Ectodermal cell (in vitro differentiated cells): ENCODE measurements around the gene ST7.

Experiments
- H3K27ac ChIP-seq: 2 replicates; pipeline ENCODE4 v1.7.0; 2013; ENCODE audit warnings: mild to moderate bottlenecking, low read depth, low read length; ENCODE audit not compliant: insufficient read depth, poor library complexity, severe bottlenecking
- H3K27me3 ChIP-seq: 2 replicates; pipeline ENCODE4 v1.7.0; 2013; ENCODE audit warnings: mild to moderate bottlenecking, low read length; ENCODE audit not compliant: insufficient read depth, control insufficient read depth, poor library complexity, severe bottlenecking
- H3K36me3 ChIP-seq: one replicate; pipeline ENCODE4 v1.7.0; 2013; ENCODE audit warnings: low read length; ENCODE audit not compliant: control insufficient read depth, insufficient read depth
- H3K4me1 ChIP-seq: one replicate; pipeline ENCODE4 v1.7.0; 2013; ENCODE audit warnings: low read length; ENCODE audit not compliant: control insufficient read depth, insufficient read depth
- H3K4me3 ChIP-seq: 2 replicates; pipeline ENCODE4 v1.7.0; 2013; ENCODE audit warnings: low read depth, low read length, control low read depth; ENCODE audit not compliant: insufficient read depth
- H3K9me3 ChIP-seq: 2 replicates; pipeline ENCODE4 v1.7.0; 2013; ENCODE audit warnings: mild to moderate bottlenecking, low read length, moderate library complexity; ENCODE audit not compliant: control insufficient read depth
- WGBS, 2 experiments: methylation state at CpG; one replicate each; pipeline ENCODE4 v1.1.7; 2013; ENCODE audit warnings: missing lambda C conversion rate in 2 of 2; 5-methylcytosine and 5-hydroxymethylcytosine counted together

The ST7 gene

DNA sequence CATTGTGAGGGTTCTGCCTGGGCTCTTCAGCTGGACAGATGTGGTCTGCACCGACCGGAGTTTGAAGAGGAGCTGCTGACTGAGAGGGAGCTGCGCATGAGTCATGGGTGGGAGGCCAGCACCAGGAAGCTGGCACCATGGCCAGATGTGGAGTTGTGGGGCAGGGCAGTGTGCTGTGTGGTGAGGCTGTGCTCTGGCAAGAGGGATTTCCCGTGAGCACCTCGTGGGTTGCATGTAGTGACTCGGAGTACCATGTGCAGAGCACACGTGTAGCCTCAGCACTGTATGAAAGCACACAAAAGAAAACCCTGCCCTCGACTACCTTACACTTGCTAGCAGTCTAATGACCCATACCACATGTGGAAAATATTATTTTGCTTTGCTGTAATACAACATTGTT, 266.2 kb downstream of the ST7 start:
- Histone ChIP-seq H3K27me3 (no peaks in the 10 kb centered on the region), H3K4me1 (no peaks in the 10 kb centered on the region), H3K4me3 (no peak overlapping the region), H3K27ac (no peak overlapping the region), H3K36me3 (no peaks in the 10 kb centered on the region), H3K9me3 (no peaks in the 10 kb centered on the region)
- WGBS, 2 experiments: 94 to 96% methylated on average over 8 of the region's 8 CpGs

DNA sequence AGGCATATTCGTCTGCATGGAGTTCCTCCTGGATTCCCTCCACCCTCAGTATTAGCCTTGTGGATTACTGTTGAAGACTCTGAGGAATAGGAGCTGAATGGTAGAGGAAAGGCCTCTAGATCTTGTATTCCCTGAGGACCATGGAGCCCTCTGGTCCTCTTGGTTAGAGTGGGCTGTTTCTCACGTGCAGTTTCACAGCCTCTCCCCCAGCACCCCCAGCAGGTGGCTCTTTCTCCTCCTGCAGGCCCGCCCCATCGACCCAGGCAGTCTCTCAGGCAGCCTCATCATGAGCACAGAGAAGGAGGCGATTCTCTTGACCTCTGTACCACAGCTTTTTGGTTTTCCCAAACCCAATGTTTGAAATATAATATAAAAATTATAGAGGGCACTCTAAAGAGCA, 267.5 kb downstream of the ST7 start:
- no peaks in the 10 kb centered on the region for H3K36me3 ChIP-seq
- WGBS, 2 experiments: 50 to 54% methylated on average over 4 of the region's 5 CpGs
- no peak overlapping the region for H3K27ac ChIP-seq
- no peaks in the 10 kb centered on the region for H3K27me3 ChIP-seq
- H3K4me1 ChIP-seq: no peaks in the 10 kb centered on the region
- no peak overlapping the region for H3K4me3 ChIP-seq
- no peaks in the 10 kb centered on the region for H3K9me3 ChIP-seq

DNA sequence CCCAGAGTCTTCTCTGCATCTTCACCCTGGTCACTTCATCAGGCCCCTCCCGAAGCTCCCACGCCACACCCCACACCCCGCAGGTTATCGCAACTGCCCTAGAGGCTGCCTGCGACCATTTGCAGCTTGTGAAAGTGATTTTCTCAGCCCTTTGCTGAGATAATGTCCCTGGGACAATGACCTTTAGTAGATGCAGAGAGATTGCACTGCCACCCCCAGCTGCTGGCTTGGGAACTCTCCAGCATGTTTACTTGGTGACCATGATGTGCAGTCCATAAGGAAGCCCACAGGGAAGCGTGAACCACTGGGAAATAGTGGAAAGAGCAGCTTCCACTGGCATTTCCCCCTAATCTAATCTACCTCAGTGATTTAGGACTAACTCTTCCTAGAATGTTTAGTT, 272.2 kb downstream of the ST7 start:
- 95 to 97% methylated on average over 6 of the region's 6 CpGs for WGBS, 2 experiments
- Histone ChIP-seq H3K36me3 (no peaks in the 10 kb centered on the region), H3K27me3 (no peaks in the 10 kb centered on the region), H3K27ac (no peak overlapping the region), H3K4me1 (no peaks in the 10 kb centered on the region), H3K9me3 (no peaks in the 10 kb centered on the region), H3K4me3 (no peak overlapping the region)

DNA sequence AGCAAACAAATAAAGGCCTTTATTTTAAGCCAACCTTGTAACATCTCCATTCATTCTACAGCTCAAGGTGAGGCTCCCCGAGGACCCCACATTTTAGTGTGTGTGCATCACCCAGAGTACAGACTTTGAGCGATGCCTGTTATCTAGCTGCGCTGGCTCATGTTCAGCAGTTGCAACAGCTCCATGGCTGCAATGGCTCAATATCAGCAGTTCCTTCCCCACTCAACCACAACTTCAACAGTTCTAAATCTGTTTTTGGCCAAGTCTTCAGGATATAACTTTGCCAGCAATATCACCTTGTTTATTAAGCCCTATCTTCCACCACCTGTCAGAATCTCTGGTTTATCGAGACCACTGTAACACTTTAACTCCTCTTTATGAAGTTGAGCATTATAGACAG, 273.8 kb downstream of the ST7 start:
- no peaks in the 10 kb centered on the region for H3K4me1 ChIP-seq

DNA sequence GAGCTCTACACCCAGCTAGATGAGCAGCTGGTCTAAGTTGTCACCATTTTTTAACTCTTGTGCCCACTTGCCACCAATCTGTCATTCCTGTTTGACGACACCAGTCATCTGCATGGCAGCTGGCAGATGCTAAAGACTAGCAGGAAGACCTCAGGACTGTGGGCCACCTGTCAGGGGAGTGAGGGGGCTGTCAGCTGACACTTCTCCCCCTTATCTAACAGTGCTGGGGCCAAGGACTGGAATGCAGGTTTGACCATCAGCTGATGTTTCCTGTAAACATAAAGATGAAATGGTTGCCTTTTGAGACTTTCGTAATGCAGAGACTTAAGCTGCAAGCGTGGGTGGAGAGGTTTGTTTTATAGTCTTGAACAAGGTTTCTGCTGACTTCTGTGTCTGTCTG, 276.0 kb downstream of the ST7 start:
- Histone ChIP-seq H3K9me3 (no peaks in the 10 kb centered on the region), H3K4me3 (no peak overlapping the region), H3K4me1 (no peaks in the 10 kb centered on the region), H3K27ac (no peak overlapping the region), H3K27me3 (no peaks in the 10 kb centered on the region), H3K36me3 (no peaks in the 10 kb centered on the region)
- 96% methylated on average over 3 of the region's 3 CpGs for WGBS, 2 experiments

More for the DNA sequence above, 273.8 kb downstream of the ST7 start:
- H3K9me3 ChIP-seq: no peaks in the 10 kb centered on the region
- H3K27ac ChIP-seq: no peak overlapping the region
- no peak overlapping the region for H3K4me3 ChIP-seq
- 81 to 86% methylated on average over 4 of the region's 4 CpGs for WGBS, 2 experiments
- H3K36me3 ChIP-seq: no peaks in the 10 kb centered on the region
- no peaks in the 10 kb centered on the region for H3K27me3 ChIP-seq

DNA sequence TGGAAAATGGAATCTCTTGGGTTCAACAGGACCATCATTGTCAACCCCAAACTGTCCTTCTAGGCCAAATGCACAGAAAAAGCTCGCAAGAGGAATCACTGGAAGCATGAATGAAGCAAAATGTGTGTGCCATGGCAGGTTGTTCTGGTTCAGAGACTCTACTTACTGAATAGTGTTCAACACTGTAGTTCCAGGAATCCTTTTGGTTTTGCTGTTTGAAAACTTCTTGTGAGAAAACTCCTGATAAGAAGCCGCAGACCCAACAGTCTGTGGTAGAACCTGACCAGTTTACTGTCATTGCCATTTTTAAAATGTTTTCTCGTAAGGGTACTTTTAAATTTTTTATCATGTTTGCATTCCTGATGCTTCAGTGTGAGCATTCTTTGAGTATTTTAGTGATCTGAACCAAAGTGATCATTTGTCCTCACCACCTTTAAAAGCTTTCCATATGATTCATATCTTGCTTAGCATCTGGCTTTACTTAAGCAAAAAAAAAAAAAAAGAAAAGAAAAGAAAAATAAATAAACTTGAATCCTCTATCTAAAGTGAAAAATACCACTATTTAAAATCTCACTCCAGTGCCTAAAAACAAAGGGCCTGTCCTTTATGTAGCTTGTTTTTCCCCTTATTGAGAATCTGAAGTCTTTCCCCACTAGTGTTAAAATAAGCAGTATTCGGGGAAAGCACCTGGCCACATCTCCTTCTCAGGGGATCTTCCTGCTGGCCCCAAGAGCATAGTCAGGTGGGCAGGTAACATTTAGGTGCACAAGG, 277.2 kb downstream of the ST7 start:
- H3K4me3 ChIP-seq: no peak overlapping the region
- H3K4me1 ChIP-seq: no peaks in the 10 kb centered on the region
- WGBS, 2 experiments: 94 to 97% methylated on average over 4 of the region's 4 CpGs
- H3K36me3 ChIP-seq: no peaks in the 10 kb centered on the region
- no peaks in the 10 kb centered on the region for H3K27me3 ChIP-seq
- H3K9me3 ChIP-seq: no peaks in the 10 kb centered on the region
- H3K27ac ChIP-seq: no peak overlapping the region

DNA sequence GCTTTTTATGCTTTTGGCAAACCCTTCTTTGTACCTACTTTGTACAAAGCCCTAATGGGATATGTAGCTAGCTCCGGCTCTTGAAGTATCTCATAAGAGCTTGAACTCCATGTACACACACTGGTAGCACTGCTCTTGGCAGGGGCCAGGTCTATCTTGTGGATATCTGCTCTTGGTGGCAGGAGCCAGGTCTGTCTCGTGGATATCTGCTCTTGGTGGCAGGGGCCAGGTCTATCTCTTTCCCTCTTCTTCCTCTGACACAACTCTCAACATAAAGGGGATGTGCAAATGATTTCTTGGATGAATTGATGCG, 277.7 kb downstream of the ST7 start:
- H3K4me3 ChIP-seq: no peak overlapping the region
- no peaks in the 10 kb centered on the region for H3K36me3 ChIP-seq
- 89 to 90% methylated on average over 3 of the region's 3 CpGs for WGBS, 2 experiments
- no peaks in the 10 kb centered on the region for H3K27me3 ChIP-seq
- no peaks in the 10 kb centered on the region for H3K9me3 ChIP-seq
- H3K27ac ChIP-seq: no peak overlapping the region
- H3K4me1 ChIP-seq: no peaks in the 10 kb centered on the region

DNA sequence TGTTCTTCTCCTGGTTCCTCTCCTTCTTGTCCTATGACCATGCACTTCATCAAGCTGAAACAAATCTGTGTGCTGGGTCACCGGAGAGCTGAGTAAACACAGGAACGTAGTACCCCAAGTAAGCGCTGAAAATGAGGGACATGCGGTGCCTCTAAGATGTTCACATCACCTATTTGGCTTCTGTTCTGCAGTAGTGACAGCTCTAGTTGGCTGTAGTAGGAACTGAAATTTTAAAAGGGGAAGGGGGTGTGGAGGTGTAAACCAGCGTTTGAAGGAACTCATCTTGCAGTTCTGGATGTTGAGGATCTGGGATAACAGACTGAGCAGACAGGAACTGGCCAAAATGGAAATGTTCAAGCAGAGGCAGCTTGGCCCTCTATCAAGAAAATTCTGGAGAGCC, 284.3 kb downstream of the ST7 start:
- 93 to 97% methylated on average over 5 of the region's 5 CpGs for WGBS, 2 experiments
- Histone ChIP-seq H3K27me3 (no peaks in the 10 kb centered on the region), H3K9me3 (no peaks in the 10 kb centered on the region), H3K4me1 (no peaks in the 10 kb centered on the region), H3K27ac (no peak overlapping the region), H3K4me3 (no peak overlapping the region), H3K36me3 (no peaks in the 10 kb centered on the region)

DNA sequence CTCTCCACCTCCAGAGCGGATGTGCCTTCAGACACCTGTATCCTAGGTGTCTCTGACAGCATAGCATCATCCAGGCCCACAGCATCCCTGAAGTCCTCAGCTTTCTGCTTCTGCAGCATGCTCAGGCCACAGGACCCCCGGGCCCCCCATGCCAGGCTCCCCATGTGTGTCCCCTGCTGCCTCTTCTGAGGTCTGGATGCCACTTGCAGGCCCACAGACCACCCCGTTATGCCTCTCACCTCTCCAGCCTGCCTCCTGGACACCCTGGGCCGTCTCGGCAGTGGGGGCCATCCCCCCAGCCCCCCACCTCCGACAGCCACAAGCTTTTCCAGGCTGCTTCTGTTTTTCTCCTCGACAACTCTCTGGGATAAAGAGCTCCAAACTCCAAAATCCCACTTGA, 285.2 kb downstream of the ST7 start:
- H3K27ac ChIP-seq: no peak overlapping the region
- no peak overlapping the region for H3K4me3 ChIP-seq
- H3K9me3 ChIP-seq: no peaks in the 10 kb centered on the region
- WGBS, 2 experiments: 91% methylated on average over 7 of the region's 7 CpGs
- H3K36me3 ChIP-seq: no peaks in the 10 kb centered on the region
- no peaks in the 10 kb centered on the region for H3K27me3 ChIP-seq
- H3K4me1 ChIP-seq: no peaks in the 10 kb centered on the region

DNA sequence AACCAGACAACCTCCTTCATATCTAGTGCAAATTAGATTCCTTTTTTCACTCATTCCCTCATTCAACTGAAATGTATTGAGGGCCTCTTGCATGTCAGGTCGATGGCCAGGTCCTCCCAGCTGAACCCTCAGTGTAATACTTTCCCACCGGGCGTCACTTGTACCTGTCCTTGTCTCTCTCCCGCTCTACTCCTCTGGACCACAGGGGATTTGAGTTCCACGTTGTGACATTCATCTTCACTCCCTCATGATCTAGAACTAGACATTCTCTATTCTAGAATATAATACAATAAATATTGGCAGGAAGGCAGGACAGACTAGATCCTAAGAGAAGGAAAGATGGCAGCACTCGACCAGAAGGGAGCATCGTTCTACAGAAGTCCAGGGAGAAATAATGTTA, 285.6 kb downstream of the ST7 start:
- Histone ChIP-seq H3K27ac (no peak overlapping the region), H3K36me3 (no peaks in the 10 kb centered on the region), H3K4me1 (no peaks in the 10 kb centered on the region), H3K9me3 (no peaks in the 10 kb centered on the region), H3K27me3 (no peaks in the 10 kb centered on the region), H3K4me3 (no peak overlapping the region)
- WGBS, 2 experiments: 90 to 92% methylated on average over 7 of the region's 7 CpGs

DNA sequence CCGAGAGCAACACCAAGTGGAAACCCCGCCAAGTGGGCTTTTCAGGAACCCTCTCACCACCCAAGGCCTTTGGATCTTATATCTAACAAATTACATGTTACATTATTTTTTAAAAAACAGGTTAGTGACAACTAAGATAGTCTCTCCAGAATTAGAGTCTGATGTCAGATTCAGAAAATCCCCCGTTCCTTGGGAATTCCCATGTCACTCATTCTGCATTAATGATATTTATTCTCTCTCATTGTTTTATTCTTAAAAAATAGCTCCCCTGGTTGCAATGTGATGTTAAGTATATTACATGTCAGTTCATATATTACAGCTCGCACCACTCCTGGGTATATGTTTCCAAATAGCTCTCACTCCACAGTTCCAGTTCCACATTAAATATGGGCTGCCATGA, 287.8 kb downstream of the ST7 start:
- H3K36me3 ChIP-seq: no peaks in the 10 kb centered on the region
- H3K9me3 ChIP-seq: no peaks in the 10 kb centered on the region
- 86 to 92% methylated on average over 4 of the region's 4 CpGs for WGBS, 2 experiments
- H3K4me3 ChIP-seq: no peak overlapping the region
- H3K27ac ChIP-seq: no peak overlapping the region
- no peaks in the 10 kb centered on the region for H3K4me1 ChIP-seq
- no peaks in the 10 kb centered on the region for H3K27me3 ChIP-seq
